GM21423 (cell line): ENCODE data around the gene SPTAN1.
"Not testable (repeated sequence)": the region's sequence is repeated elsewhere in the genome, so short reads cannot be mapped to it uniquely, and the experiment has no call there.

Source experiments
- ATAC-seq: cut with Tn5 transposase; IDR thresholded peaks from one replicate; pipeline ENCODE4 v1.9.1; 2021; ENCODE audit warnings: mild to moderate bottlenecking, moderate library complexity; ENCODE audit not compliant: unreplicated experiment

SPTAN1 gene

DNA sequence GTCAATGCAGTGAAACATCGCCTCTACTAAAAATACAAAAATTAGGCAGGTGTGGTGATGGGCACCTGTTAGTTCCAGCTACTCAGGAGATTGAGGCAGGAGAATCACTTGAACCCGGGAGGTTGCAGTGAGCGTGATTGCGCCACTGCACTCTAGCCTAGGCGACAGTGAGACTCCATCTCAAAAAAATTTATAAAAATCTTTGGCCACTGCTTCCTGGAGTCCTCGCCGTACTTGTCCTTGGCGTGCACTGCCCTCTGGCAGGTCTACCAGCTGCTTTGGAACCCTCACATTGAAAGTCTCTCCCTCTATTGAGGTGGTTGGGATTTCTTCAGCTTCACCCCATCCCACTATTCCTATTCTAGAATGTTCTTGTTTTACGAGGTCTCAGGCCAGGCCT lies 79.2 kb downstream of the SPTAN1 start:
- no peak for ATAC-seq

DNA sequence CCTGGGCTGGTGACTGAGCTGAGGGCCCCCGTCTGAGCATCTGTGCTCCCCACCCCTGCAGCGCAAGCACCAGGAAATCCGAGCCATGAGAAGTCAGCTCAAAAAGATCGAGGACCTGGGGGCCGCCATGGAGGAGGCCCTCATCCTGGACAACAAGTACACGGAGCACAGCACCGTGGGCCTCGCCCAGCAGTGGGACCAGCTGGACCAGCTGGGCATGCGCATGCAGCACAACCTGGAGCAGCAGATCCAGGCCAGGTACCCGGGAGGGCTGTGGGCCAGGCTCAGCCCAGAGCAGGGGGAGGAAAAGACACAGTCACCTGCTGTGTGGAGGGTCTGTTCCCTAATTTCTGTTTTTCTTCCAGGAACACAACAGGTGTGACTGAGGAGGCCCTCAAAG lies 79.7 kb downstream of the SPTAN1 start:
- no peak for ATAC-seq

DNA sequence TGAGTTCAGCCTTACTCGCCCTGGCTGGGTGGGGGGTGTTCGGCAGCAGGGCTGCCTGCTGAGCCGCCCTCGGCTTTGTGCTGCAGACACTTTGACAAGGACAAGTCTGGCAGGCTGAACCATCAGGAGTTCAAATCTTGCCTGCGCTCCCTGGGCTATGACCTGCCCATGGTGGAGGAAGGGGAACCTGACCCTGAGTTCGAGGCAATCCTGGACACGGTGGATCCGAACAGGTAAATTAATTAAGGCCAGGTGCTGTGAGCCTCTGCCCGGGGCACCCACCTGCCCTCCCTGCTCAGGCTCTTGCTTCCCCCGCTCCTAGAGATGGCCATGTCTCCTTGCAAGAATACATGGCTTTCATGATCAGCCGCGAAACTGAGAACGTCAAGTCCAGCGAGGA lies 80.1 kb downstream of the SPTAN1 start:
- ATAC-seq = no peak

DNA sequence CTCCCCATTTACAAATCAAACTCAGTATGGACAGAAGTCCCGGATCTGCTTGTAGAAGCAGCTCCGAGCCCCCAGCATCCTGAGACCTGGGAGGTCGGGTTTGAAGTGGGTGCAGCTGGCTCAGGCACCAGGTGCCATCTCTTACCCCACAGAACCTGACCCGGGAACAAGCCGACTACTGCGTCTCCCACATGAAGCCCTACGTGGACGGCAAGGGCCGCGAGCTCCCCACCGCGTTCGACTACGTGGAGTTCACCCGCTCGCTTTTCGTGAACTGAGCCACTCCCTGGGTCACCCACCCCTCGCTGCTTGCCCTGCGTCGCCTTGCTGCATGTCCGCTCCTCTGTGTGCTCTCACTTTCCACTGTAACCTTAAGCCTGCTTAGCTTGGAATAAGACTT lies 80.7 kb downstream of the SPTAN1 start:
- no peak for ATAC-seq

DNA sequence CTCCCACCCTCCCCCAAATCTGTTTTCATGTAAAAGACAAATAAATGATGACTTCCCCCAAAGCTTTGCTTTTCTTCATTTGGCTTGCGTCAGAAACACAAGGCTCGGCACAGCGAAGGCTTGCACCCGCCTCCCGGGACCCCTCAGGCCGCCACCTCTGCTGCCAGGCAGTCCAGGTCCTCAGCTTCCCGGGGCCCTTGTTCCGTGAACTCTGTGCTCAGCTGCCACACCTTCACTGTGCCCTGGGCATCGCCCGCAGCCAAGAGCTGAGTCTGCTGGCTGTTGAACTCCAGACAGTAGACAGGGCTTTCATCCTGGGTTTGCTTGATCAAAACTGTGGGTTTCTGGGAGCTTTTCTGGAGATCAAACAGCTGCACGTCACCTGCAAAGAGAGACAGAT lies 81.2 kb downstream of the SPTAN1 start:
- ATAC-seq = no peak

DNA sequence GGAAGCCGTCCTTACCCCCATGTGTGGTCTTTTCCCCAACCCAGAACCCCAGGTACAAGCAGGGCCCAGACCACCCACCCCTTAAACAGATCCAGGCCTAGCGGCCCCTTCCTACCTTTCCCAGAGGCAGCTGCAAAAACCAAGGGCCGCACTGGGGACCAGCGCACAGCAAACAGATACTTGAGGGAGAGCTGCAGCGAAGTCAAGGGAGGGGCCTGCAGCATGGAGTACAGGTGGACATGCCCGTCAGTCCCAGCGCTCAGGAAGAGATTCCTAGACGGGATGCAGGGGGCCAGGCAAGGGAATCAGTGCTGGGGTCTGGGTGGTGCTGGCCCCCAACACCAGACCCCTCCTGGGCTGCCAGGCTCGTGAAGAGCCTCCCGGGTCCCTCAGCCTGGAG lies 81.7 kb downstream of the SPTAN1 start:
- ATAC-seq = no peak

DNA sequence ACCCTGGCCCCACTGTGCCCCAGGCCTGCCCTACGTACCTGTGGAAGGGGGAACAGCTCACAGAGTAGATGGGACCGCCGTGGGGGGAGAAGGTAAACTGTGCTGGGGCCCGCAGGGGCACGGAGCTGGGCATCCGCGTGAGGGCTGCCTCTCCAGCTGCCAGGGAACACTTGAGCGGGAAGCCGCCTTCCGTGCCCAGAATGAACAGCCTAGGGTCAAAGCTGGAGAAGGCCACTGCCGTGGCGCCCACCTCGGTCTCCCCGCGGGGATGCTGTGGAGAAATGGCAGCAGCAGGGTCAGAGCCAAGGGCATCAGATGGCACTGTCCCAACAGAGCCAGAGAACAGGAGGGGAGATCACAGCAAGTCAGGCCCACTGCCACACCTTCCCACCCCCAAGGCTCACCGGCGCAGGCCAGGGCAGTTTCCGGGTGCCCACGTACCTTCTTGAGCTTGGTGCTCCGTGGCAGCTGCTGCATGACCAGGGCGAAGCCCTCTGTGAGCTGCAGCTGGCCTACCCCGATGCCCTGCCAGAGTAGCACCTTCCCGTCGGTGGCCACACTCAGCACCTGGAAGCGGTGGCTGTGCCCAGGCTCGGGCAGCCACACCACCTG lies 82.4 kb downstream of the SPTAN1 start:
- no peak for ATAC-seq

DNA sequence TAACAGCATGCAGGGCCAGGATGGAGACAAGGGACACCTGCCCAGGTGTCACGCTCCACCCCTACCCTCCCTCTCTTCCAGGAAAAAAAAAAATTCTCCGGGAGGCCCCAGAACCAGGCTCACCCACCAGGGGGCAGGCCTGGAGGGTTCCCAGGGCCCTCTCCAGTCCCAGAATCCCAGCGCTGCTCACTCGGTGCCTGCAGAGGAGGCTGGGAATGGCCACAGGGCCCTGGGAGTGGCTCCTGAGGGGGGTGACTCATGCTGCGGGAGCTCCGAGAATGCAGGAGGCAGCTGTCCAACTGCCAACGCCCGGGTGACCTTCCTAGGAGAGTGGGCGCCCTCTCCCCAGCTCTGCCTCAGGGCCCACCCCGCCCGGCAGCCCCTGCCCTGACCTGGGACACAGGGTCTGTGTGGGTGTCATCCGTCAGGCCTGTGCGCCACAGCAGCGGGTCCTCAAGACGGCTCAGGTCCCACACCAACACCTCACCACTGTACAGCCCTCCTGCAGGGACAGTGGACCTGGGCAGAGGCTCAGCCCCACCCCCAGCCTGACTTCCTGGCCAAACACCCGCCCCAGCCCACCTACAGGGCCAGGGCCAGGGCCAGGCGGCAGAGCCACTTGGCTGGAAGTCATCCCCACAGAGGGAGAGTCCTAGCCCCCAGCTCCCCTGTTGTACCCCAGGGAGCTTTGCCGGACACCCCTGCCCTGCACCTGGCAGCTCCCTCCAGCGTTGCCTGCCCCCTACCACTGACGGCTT lies 83.1 kb downstream of the SPTAN1 start:
- no peak for ATAC-seq

DNA sequence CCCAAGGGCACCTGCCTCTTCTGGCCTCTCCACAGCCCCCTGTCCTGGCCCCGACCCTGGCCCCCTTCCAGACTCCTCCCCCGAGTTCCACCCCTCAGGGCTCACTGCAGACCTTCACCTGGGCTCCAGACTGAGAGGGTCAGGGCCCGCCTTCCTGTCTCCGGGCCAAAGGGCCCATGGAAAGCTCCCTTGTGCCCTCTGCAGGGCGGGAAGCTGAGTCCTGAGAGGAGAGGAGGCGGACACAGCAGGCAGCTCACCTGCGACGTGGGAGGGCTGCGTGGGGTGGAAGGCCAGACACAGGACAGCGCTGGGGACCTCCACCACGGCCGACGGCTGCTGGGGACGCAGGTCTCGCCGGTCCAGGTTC lies 83.6 kb downstream of the SPTAN1 start:
- ATAC-seq = no peak

DNA sequence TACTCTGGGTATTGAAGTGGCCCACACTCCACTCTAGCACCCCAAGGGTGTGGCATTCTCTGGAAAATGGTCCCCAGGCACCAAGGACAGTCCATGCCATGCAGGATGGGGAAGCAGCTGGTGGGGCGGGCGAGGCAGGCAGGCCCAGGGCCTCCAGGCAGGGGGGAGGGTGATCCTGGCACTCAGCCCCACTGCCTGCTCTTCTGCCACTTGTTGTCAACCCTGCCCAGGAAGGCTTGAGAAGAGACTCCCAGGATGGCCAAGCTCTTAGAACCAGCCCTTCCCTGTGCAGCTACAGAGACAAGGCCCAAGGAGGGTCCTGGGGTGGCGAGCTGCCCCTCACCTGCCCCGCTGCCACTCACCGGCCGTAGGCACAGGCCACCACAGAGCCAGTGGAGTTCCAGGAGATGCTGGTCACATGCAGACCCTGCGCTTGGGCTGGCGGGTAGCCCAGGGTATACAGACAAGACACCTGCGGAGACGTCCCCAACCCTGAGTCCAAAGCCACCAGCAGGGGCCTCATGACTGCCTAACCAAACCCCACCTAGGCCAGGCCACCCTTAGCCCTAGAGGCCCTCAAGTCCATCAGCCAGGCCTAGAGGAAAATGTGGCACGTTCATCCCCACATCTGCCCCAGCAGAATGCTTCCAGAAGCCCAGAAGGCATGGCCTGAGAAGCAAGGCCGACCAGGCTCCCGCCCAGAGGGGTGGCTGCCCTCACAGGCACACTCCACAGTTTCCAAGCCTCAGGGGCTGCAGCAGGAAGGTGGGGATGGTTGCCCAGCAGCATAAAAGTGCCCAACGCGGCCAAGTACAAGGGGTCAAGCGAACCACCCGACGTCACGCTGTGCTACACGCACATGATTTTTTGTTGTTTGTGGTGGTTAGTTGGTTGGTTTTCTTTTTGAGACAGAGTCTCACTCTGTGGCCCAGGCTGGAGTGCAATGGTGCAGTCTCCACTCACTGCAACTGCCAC lies 84.5 kb downstream of the SPTAN1 start:
- no peak for ATAC-seq

DNA sequence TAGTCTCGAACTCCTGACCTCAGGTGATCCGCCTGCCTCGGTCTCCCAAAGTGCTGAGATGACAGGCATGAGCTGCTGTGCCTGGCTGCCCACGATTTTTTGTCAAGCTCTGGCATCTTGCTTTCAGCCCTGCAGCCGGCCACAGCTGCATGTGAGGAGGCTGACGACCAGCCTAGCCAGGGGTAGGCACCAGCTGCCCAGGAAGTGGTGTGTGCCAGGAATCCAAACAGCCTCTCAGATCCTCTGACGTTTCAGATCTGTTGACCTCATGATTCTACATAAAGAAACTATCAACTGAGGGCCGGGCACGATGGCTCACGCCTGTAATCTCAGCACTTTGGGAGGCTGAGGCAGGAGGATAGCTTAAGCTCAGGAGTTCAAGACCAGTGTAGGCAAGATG lies 85.3 kb downstream of the SPTAN1 start:
- ATAC-seq = no peak

DNA sequence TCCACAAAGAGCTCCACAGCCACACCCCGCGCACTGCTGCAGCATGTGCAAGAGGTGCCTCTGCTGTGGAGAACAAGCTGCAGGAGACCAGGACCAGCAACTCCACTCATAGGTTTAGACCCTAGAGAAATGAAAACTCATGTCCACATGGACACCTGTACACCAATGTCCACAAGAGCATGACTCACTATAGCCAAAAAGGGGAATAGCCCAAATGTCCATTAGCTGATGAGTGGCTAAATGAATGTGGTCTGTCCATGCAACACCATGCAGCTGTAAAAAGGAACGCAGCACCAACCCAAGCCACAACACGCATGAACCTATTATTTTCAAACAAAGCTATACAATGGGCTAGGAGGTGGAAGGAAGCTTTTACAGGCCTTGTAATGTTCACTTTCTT lies 86.2 kb downstream of the SPTAN1 start:
- ATAC-seq = no peak

DNA sequence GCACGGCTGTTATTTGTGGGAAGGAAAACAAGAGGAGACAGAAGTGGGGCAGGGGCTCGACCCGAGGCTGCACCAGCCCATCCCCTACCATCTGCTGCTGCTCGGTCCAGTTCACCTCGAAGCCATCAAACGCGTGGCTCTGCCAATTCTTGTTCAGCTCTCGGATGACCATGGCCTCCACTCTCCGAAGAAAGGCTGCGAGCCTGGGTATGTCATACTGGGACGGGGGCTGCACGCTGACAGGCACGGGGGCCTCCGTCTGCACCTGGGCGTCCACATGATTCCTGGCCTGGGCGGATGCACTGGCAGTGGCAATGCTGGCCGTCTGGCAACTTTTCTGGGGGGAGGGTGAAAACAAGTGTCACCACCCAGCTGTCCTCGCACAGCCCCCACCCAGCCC lies 88.2 kb downstream of the SPTAN1 start:
- no peak for ATAC-seq

DNA sequence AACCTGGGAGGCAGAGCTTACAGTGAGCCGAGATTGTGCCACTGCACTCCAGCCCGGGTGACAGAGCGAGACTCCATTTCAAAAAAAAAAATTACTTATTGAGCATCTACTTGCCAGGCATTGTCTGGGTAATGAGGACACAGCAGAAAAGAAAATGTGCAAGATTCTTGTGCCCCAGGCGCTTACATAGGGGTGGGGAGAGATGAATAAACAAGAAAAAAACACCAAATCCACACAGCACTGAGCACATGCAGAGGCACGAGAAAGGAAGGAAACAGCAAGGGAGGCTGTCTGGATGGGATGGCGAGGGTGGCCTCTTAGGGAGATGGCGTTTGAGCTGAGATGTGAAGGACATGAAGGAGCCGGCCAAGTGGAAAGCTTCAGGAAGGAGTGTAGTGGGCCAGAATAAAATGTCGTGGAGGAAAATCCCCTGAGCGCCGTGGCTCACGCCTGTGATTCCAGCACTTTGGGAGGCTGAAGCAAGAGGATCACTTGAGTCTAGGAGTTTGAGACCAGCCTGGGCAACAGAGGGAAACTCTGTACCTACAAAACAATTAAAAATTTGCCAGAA lies 90.4 kb downstream of the SPTAN1 start:
- ATAC-seq = no peak

DNA sequence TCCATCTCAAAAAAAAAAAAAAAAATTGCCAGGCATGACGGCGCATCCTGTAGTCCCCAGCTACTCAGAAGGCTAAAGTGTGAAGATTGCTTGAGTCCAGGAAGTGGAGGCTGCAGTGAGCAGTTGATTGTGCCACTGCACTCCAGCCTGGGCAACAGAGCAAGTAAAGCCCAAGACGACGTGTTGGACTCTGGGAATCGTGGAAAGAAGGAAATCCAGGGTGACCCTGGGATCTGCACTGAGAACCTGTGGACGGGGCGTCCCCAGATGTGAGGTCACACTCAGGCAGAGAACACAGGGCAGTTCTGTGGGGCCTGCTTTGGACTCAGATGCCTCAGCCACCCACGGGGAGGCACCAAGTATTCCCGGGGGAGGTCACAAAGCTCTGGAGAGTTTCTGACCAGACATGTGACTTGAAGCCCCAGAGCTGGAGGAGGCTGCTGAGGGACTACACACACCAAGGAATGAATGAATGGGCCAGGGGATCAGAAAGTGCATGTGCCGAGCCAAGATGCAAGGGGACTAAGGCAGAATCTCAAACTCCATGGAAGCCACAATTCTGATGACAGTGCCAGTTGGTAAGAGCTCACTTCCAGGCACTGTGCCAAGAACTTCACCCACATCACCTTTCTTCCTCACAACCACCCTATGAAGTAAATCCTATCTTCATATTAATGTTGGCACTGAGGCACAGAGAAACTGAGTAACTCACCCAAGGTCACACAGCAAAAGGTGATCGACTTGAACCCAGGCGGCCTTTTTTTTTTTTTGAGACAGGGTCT lies 91.3 kb downstream of the SPTAN1 start:
- ATAC-seq = peak; percentile 51

DNA sequence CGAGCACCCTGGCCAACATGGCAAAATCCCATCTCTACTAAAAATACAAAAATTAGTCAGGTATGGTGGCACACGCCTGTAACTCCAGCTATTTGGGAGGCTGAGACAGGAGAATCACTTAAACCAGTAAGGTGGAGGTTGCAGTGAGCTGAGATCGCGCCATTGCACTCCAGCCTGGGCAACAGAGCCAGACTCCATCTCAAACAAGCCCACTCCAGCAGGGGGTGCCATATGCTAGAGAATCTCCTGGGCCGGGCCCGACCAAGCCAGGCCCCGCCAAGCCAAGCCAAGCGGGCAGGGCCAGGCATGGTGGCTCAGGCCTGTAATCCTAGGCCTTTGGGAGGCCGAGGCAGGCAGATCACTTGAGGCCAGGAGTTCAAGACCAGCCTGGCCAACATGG lies 95.8 kb downstream of the SPTAN1 start:
- ATAC-seq = not testable (repeated sequence)

DNA sequence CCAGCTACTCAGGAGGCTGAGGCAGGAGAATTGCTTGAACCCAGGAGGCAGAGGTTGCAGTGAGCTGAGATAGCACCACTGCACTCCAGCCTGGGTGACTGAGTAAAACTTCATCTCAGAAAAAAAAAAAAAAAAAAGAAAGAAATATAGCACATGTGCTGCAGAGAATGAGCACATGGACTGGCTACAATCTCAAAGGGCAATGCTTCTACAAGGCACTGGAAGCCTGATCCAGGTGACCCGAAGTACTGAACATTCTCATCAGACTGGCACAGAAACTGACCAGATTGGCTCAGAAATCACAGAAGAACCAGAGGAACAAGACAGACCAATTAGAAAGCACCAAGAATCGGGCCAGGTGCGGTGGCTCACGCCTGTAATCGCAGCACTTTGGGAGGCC lies 99.4 kb downstream of the SPTAN1 start:
- ATAC-seq = no peak

DNA sequence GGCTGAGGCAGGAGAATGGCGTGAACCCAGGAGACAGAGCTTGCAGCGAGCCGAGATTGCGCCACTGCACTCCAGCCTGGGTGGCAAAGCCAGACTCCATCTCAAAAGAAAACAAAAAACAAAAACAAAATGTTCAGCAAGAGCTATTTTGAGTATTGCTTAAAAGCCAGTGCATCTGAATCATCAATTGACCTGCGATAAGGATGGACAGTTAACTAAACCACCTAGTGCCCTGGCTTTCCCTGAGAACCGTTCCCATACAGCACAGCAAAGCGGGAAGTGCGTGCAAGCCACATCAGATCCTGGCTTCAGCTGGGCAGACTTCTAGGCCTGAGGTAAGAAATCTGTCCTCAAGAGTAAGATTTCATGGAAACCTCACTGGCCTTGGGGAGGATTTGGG lies 101.5 kb downstream of the SPTAN1 start:
- no peak for ATAC-seq

DNA sequence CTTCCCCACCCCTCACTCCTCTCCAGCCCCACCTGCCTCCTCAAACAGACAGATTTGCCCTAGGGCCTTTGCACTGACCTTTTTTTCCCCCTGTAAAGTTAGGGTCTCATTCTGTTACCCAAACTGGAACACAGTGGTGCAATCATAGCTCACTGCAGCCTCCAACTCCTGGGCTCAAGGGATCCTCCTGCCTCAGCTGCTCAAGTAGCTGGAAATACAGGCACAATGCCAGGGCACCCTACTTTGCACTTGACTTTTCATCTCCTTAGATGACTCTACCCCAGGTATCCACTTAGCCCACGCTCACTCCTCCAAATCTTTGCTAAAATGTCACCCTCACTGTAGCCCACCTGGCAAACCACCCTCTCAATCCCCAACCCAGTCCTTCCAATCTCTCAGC lies 102.1 kb downstream of the SPTAN1 start:
- ATAC-seq = no peak

DNA sequence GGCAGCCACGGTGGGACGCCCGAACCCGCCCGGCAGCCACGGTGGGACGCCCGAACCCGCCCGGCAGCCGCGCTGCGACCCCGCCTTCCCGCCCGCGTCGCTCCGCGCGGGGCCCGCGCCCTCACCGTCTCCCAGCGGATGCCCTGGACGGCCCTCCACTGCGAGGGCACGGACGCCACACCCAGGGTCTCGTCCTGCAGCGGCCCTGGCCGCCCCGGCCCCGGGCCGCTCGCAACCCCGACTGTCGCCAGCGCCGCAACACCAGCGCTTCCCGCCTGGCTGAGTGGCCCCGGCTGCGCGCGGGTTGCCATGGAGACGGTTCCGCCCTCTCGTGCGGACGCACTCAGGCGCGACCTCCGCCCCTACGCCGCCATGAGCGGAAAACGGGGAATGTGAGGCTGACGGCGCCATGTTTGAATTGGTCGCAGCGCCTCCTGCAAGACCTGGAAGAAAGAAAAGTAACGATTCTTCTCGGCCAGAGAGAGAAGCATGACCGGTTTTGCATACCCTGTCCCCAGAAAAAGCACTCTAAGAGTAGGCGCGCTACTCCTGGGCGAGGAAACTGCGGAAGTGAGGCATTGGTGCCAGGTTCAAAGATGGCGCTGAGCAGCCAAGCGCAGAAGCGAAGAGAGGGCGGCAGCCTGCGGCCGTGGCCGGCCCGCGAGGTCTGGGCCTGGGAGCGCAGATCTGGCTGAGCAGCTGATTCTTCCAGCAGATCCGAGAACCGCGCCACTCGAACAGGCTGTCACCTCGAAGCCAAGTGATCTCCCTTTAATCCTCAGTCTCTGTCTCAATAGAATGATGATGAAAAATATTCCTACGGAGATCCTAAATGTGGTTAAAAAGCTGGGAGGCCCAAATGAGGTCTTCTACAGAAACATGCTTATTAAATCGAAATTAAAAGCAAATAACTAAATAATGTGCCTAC lies 104.3 kb downstream of the SPTAN1 start, which contains the start of gene DYNC2I2:
TSS of gene DYNC2I2 (minus strand) at position 432 of the 928 bp plus-strand sequence. CDS start at position 311, 121 bp downstream.
- peak; percentile 62 for ATAC-seq
